ENCODE results near the gene AQP10. TPM values are rescaled to one million over a fixed set of nuclear protein-coding genes. Genes with fewer than 3 reads are reported as not detected.
A peak's percentile ranks its signal among the peaks of the same experiment; 100 is the strongest.
"Not testable (repeated sequence)": the region's sequence is repeated elsewhere in the genome, so short reads cannot be mapped to it uniquely, and the experiment has no call there.

Gene AQP10, protein sequence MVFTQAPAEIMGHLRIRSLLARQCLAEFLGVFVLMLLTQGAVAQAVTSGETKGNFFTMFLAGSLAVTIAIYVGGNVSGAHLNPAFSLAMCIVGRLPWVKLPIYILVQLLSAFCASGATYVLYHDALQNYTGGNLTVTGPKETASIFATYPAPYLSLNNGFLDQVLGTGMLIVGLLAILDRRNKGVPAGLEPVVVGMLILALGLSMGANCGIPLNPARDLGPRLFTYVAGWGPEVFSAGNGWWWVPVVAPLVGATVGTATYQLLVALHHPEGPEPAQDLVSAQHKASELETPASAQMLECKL
- total RNA-seq (2014; rRNA removed; shearing (Covaris generic)), result not detected in 2 replicates

DNA sequence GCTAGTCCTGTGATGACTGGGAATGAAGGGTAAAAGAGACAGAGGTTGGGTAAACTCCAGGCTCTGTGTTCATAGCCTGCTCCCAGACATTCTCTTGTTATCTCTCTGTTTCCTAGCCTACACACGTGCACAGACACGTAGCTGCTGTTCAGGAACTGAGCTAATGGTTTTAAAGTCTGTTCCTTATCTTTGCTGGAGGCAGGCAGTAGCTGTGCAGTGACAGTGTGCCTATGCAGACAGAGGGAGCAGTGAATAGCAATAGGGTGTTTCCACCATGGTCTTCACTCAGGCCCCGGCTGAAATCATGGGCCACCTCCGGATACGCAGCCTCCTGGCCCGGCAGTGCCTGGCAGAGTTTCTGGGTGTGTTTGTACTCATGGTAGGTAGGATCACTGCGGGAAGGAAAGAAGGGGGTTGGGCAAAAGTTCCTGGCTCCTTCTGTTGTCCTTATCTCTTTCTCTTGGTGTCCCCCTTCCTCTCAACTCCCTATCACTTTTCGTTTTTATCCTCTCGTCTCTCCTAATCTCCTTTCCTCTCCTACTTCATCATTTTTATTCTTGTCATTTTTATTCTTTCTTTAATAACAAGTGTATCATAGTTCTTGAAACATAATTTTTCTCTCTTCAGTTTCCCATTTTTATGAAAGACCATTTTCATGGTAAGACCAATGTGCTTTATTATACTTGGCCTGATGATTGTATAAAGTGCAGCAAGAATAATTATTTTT lies at the start of gene AQP10:
Gene AQP10, plus strand, starts transcription at position 212 of the 727 bp plus-strand sequence. Its CDS starts 63 bp downstream, at position 275.
- DNase-seq (ENCODE audit: low spot score), result no peak

DNA sequence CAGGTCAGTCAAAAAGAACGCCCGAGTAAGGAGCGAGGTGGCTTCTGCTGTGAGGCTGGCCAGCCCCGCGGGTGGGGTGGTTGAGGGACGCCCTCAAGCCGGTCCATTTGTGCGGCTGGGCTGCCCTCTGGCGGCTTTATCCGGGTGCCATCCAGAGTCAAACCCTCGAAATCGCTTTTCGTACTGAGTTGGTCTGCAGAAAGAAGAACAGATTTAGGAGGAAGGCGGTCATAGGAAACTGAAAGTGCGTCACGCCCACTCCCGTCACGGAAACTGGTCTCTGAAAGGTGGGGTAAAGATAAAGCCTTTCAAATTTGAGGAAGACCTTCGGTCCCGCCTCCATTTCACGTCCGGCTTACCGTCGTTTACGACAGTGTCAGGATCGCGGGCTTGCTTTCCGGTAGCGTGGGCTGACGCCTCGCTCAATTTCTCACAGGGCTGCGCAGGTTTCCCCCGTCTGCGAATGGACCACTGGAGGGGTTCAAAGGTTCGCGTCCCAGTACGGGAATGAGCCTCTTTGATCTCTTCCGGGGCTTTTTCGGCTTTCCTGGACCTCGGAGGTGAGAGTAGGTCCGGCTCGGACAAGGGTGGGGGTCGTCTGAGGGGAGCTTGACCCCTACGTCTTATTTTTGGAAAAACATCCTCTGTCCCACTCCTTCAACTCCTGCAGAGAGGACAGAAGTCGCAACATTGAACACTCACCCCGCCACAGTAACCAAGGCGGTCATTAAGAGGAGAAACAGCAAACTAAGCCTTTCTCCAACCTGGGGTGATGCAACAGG lies 48.5 kb upstream of the AQP10 start, which contains the start of gene HAX1:
Gene HAX1, plus strand, starts transcription at position 413 of the 782 bp plus-strand sequence. Its CDS starts 95 bp downstream, at position 508.
- DNase-seq (ENCODE audit: low spot score), result peak; percentile 98

DNA sequence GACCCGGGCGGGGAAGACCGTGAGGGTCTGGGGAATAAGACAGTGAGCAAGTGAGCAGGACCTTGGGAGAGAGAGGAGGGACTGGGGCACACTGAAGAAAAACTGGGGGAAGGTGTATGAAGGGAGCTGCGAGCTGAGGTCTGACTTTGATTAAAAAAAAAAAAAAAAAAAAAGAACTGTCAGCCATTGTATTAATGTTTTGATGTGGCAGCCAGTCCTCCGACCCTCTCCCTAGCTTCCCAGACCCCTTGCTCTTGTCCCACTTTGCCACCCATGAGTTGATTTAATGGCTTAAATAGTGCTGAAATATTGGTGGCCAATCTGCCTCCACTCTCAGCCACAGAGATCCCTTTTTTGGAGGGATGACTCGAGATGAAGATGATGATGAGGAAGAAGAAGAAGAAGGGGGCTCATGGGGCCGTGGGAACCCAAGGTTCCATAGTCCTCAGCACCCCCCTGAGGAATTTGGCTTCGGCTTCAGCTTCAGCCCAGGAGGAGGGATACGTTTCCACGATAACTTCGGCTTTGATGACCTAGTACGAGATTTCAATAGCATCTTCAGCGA lies 47.8 kb upstream of the AQP10 start:
- DNase-seq (ENCODE audit: low spot score), result no peak

DNA sequence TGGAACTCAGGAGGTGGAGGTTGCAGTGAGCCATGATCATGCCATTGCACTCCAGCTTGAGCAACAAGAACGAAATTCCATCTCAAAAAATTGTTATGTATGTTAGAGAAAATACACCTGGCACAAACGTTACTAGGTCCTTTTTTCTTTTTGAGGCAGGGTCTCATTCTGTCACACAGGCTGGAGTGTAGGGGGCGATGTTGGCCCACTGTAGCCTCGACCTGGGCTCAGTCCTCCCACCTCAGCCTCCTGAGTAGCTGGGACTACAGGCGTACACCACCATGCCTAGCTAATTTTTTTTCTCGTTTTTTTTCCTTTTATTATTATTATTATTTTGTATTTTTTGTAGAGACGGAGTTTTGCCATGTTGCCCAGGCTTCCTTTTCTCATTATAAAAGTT lies 44.1 kb upstream of the AQP10 start:
- no peak for DNase-seq (ENCODE audit: low spot score)

DNA sequence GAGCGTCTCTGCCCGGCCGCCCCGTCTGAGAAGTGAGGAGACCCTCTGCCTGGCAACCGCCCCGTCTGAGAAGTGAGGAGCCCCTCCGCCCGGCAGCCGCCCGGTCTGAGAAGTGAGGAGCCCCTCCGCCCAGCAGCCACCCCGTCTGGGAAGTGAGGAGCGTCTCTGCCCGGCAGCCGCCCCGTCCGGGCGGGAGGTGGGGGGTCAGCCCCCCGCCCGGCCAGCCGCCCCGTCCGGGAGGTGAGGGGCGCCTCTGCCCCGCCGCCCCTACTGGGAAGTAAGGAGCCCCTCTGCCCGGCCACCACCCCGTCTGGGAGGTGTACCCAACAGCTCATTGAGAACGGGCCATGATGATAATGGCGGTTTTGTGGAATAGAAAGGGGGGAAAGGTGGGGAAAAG lies 33.3 kb upstream of the AQP10 start:
- DNase-seq (ENCODE audit: low spot score), result not testable (repeated sequence)

DNA sequence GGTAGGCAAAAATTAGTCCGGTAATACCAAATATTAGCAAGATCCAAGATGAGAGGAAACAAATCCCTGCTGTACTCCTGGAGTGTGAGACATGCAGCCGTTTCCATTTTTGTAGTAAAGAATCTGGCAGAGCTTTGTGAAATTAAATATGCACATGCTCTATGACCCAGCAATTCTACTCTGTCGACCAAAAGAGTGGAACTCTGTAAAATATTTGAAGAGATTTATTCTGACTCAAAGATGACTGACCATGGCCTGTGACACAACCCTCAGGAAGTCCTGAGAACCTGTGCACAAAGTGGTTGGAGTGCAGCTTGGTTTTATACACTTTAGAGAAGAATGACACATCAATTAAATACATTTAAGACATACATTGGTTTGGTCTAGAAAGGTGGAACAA lies 32.2 kb upstream of the AQP10 start:
- DNase-seq (ENCODE audit: low spot score), result no peak

DNA sequence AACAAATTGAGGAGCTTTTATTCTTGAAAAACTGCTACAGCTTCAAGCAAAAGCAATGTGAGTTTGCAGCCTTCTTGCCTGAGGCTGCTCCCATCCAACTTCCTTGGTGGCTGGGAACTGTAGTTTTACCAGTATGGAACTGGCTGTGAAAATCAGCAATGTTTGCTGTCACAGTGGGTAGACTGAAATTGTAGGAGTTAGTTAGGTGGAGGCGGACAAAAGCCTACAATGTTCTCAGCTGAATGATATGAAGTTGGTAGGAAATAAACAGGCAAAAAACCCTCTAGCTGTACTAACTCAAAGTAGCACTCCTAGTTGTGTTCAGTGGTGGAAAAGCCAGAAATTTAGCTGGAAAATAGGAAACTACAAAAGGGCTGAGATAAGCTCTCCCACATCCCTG lies 30.0 kb upstream of the AQP10 start:
- no peak for DNase-seq (ENCODE audit: low spot score)

DNA sequence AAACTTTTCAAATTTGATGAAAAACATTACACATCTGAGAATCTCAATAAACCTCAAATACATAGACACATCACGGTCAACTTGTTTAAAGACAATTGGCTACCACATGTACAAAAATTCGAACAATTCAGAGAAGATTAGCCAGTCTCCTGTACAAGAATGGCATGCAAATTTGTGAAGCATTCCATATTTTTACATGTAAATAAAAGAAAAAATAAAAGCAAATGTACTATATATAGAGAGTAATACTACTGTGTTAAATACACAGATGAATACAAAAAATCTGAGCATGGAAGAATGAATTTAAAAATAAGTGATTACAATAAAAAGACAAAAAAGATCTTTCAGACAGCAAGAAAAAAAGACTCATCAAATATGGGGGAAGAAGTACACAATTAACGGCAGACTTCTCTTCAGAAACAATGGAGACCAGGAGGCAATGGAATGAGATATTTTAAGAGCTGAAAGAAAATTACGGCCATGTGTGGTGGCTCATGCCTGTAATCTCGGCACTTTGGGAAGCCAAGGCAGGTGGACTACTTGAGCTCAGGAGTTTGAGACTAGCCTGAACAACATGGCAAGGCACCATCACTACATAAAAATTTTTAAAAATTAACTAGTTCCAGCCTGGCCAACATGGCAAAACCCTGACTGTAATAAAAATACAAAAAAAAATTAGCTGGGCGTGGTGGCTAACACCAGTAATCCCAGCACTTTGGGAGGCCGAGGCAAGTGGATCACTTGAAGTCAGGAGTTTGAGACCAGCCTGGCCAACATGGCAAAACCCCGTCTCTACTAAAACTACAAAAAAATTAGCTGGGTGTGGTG lies 25.3 kb upstream of the AQP10 start:
- no peak for DNase-seq (ENCODE audit: low spot score)

DNA sequence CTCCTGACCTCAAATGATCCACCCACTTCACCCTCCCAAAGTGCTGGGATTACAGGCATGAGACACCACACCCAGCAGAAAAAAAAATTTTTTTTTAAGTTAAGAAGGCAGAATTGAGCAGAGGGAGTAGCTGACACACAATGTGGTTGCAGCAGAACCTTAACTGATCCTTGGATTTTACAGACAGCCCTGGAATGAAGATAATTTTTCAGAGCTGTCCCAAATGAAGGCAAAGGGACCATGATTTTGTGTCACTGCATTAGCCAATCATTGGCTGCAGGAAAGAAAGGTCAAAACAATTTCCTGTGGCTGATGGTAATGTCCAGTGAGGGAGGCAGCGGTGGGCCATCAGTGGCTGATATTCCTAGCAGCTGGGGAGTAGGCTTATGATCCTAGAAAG lies 19.3 kb upstream of the AQP10 start:
- no peak for DNase-seq (ENCODE audit: low spot score)

DNA sequence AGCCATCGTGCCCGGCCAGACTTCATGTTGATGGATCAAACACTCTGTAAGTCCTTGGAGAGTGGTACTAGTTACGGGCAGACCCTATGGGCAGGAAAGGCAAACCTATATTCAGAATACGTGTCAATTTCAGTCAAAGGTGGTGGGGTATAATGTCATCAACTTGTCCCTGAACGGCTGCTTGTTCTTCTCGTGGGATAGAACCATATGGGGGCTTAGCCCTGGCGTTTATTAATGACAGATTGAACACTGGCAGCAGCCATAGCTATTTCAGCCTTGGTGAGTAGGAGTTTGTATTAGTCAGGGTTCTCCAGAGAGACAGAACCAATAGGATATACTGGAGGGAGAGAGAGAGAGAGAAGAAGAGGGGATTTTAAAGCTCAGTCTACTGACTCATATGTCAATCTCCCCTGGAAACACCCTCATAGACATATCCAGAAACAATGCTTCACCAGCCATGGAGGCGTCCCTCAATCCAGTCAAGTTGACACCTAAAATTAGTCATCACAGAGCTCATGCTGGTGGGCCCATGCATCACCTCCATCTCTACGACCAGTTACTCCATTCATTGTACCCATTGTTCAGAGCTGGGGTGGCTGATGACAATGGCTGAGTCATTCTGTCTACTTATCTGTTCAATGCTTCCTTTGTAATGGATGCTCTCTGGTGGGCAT lies 16.1 kb upstream of the AQP10 start:
- peak; percentile 76 for DNase-seq (ENCODE audit: low spot score)

DNA sequence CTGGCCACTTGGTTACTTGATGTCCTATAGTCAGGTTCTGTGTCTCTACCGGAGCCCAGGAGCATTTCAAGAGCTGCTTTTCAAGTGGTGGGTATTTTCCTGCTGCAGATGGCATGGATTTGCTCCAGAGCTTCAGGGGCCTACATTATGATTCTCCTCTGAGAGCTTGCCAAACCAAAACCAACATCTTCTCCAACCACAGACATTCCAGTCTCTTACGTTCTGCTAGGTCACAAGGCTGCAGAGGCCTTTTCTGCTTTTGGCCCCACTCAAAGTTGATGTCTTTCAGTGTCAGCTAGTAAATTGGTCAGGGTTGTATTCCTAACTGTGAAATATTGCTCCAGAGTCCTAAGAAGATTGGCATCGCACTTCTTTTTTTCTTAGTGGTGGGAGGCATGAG lies 14.7 kb upstream of the AQP10 start:
- peak; percentile 70 for DNase-seq (ENCODE audit: low spot score)

DNA sequence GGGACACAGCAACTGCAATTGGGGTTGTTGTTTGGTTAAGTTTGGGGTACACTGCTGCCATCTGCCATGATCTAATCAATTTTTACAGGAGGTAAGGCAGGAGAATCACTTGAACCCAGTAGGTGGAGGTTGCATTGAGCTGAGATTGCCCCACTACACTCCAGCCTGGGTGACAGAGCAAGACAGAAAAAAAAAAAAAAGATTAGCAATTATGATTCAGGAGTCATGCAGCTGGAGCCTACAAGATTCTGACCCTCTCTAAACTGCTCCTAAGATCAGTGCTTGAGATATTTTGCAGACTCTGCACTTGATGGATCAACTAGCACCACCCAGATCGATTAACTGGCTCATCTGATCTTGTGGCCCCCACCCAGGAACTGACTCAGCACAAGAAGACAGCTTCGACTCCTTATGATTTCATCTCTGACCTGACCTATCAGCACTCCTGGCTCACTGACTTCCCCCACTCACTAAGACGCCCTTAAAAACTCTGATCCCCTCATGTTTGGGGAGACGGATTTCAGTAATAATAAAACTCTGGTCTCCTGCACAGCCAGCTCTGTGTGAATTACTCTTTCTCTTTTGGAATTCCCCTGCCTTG lies 13.1 kb upstream of the AQP10 start:
- DNase-seq (ENCODE audit: low spot score), result not testable (repeated sequence)

DNA sequence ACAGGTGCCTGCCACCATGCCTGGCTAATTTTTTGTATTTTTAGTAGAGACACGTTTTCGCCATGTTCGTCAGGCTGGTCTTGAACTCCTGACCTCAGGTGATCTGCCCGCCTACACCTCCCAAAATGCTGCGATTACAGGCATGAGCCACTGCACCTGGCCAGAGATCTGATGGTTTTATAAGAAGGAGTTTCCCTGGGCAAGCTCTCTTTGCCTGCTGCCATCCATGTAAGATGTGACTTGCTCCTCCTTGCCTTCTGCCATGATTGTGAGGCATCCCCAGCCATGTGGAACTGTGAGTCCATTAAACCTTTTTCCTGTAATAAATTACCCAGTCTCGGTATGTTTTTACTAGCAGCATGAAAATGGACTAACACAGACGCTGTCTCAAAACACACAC lies 11.8 kb upstream of the AQP10 start:
- not testable (repeated sequence) for DNase-seq (ENCODE audit: low spot score)

DNA sequence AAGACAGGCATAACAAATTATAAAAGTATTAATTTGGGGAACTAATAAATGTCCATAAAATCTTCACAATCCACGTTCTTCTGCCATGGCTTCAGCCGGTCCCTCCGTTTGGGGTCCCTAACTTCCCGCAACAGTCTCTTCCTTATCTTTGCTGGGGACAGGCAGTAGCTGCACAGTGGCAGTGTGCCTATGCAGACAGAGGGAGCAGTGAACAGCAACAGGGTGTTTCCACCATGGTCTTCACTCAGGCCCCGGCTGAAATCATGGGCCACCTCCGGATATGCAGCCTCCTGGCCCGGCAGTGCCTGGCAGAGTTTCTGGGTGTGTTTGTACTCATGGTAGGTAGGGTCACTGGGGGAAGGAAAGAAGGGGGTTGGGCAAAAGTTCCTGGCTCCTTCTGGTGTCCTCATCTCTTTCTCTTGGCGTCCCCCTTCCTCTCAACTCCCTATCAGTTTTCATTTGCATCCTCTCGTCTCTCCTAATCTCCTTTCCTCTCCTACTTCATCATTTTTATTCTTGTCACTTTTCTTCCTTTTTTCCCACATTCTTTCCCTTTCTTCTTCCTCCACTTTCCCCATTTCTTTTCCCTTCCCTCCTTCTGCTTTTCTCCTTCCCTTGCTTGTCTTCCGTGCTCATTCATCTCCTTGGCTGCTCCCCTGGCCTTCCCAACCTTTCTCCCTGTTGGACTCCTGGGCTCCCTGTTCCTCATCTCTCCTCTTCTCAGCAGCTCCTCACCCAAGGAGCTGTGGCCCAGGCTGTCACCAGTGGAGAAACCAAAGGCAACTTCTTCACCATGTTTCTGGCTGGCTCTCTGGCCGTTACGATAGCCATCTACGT lies 8.4 kb upstream of the AQP10 start:
- DNase-seq (ENCODE audit: low spot score), result not testable (repeated sequence)

DNA sequence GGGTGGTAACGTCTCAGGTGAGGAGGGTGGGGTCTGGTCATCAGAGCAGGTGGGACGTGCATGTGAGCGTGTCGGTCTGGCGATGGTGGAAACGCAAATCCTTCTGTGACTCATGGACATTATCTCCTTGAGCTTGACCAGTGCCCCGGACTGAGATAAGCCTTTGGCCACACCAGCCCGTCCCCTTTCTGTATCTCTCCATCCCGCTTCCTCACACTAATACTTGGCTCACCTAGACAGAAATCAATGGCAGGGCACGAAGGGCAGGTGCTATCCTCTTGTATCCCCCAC lies 7.9 kb upstream of the AQP10 start:
- no peak for DNase-seq (ENCODE audit: low spot score)

DNA sequence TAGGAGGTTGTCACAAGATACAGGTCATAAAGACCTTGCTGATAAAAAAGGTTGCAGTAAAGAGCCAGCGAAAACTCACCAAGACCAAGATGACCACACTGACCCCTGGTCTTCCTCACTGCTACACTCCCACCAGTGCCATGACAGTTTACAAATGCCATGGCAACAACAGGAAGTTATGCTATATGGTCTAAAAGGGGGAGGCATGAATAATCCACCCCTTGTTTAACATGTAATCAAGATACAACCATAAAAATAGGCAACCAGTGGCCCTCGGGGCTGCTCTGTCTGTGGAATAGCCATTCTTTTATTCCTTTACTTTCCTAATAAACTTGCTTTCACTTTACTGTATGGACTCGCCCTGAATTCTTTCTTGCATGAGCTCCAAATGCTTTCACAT lies 6.7 kb upstream of the AQP10 start:
- DNase-seq (ENCODE audit: low spot score), result not testable (repeated sequence)

DNA sequence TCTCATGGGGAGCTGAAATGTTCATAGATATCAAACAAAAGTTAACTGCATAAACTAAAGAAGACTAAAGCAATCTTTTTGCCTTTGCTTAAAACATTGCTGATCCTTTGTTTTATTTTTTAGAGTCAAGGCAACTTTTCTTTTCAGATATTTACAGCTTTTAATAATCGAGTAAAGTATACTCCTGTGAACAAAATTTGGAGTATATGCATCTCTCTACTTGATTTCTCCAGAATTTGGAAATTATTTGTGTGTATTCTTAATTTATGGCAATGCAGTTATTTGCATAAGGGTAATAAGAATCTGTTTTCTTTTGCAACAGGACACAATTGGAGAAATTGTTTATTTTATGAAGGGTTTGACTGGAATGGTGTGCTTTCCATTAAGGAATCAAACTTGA lies 4.2 kb upstream of the AQP10 start:
- DNase-seq (ENCODE audit: low spot score), result no peak

DNA sequence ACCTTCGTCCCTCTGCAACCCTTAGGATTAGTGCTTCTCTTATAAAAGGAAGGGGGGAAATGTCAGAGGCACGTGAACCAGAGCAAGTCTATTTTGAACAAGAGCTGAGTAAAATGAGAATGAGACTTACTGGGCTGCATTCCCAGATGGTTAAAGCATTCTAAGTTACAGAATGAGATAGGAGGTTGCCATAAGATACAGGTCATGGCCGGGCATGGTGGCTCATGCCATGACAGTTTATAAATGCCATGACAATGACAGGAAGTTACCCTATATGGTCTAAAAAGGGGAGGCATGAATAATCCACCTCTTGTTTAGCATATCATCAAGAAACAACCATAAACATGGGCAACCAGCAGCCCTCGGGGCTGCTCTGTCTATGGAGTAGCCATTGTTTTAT lies 2.5 kb upstream of the AQP10 start:
- no peak for DNase-seq (ENCODE audit: low spot score)

DNA sequence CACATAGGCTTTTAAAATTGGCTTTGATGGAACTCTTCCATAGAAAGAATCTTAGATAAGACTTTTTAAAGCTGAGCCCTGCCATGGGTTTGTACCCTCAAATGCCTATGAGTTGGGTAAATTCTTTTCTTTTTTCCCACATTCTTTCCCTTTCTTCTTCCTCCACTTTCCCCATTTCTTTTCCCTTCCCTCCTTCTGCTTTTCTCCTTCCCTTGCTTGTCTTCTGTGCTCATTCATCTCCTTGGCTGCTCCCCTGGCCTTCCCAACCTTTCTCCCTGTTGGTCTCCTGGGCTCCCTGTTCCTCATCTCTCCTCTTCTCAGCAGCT lies 679 bp downstream of the AQP10 start:
- not testable (repeated sequence) for DNase-seq (ENCODE audit: low spot score)

DNA sequence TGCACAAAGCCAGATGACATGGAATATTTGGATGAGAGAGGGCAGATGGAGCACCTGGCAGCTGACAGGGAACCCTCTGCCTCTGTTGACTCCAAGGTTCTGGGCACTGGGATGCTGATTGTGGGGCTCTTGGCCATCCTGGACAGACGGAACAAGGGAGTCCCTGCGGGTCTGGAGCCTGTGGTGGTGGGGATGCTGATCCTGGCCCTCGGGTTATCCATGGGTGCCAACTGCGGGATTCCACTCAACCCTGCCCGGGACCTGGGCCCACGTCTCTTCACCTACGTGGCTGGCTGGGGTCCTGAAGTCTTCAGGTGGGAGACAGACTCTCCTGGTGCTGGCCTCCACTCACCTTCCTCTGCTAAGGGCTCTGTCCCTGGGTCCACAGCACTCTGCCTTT lies 2.6 kb downstream of the AQP10 start:
- DNase-seq (ENCODE audit: low spot score), result no peak

Measured in A172 (cell line).